Measurements from ENCODE around the gene DNAJC15.

The DNAJC15 gene

GRCh38 chr13:43127103-43127798 lies 103.9 kb downstream of the DNAJC15 start:
- DNase-seq (ENCODE audit: low spot score), result no peak

GRCh38 chr13:43127827-43128226 lies 104.4 kb downstream of the DNAJC15 start:
- DNase-seq (ENCODE audit: low spot score), result no peak

- DNase-seq (ENCODE audit: low spot score), result no peak
Measured at GRCh38 chr13:43128504-43128961, 105.1 kb downstream of the DNAJC15 start.

- DNase-seq (ENCODE audit: low spot score), result no peak
Measured at GRCh38 chr13:43129066-43129465, 105.7 kb downstream of the DNAJC15 start.

- no peak for DNase-seq (ENCODE audit: low spot score)
Measured at GRCh38 chr13:43129511-43130110, 106.2 kb downstream of the DNAJC15 start.

GRCh38 chr13:43132257-43132656 lies 108.9 kb downstream of the DNAJC15 start:
- no peak for DNase-seq (ENCODE audit: low spot score)

- DNase-seq (ENCODE audit: low spot score), result no peak
Measured at GRCh38 chr13:43132911-43133310, 109.5 kb downstream of the DNAJC15 start.

GRCh38 chr13:43133792-43134191 lies 110.4 kb downstream of the DNAJC15 start:
- DNase-seq (ENCODE audit: low spot score), result no peak

GRCh38 chr13:43134868-43135267 lies 111.5 kb downstream of the DNAJC15 start:
- DNase-seq (ENCODE audit: low spot score), result no peak

GRCh38 chr13:43135516-43135915 lies 112.1 kb downstream of the DNAJC15 start:
- no peak for DNase-seq (ENCODE audit: low spot score)

- no peak for DNase-seq (ENCODE audit: low spot score)
Measured at GRCh38 chr13:43136920-43137575, 113.7 kb downstream of the DNAJC15 start.

- no peak for DNase-seq (ENCODE audit: low spot score)
Measured at GRCh38 chr13:43139211-43139610, 115.8 kb downstream of the DNAJC15 start.

GRCh38 chr13:43139921-43140320 lies 116.5 kb downstream of the DNAJC15 start:
- no peak for DNase-seq (ENCODE audit: low spot score)

GRCh38 chr13:43140985-43141384 lies 117.6 kb downstream of the DNAJC15 start:
- no peak for DNase-seq (ENCODE audit: low spot score)

- no peak for DNase-seq (ENCODE audit: low spot score)
Measured at GRCh38 chr13:43141685-43142084, 118.3 kb downstream of the DNAJC15 start.

GRCh38 chr13:43143591-43143990 lies 120.2 kb downstream of the DNAJC15 start:
- no peak for DNase-seq (ENCODE audit: low spot score)

GRCh38 chr13:43145534-43146196 lies 122.3 kb downstream of the DNAJC15 start:
- DNase-seq (ENCODE audit: low spot score), result no peak

- DNase-seq (ENCODE audit: low spot score), result no peak
Measured at GRCh38 chr13:43146400-43146799, 123.0 kb downstream of the DNAJC15 start.

- DNase-seq (ENCODE audit: low spot score), result no peak
Measured at GRCh38 chr13:43150369-43151207, 127.2 kb downstream of the DNAJC15 start.

- no peak for DNase-seq (ENCODE audit: low spot score)
Measured at GRCh38 chr13:43153436-43154090, 130.2 kb downstream of the DNAJC15 start.

GRCh38 chr13:43154156-43154651 lies 130.8 kb downstream of the DNAJC15 start:
- DNase-seq (ENCODE audit: low spot score), result no peak
